CD8-positive, alpha-beta memory T cell (primary cell): ENCODE data around the gene ZNF599. TPM values are rescaled to one million over a fixed set of nuclear protein-coding genes. Genes with fewer than 3 reads are reported as not detected.

ENCODE experiments used
- CTCF ChIA-PET: fragments of 350-600 bp; sonication (Branson Sonifier 250); formaldehyde crosslinking; loops from one replicate; lab custom pipeline; 2021; ENCODE audit warnings: antibody characterized with exemption; lab: Charles Lee
- POLR2A ChIA-PET: fragments of 350-600 bp; sonication (Branson Sonifier 250); formaldehyde crosslinking; loops from one replicate; lab custom pipeline; 2021; ENCODE audit warnings: antibody characterized with exemption; lab: Charles Lee
- DNase-seq, 5 donors: peaks; one replicate each; pipeline versions ENCODE4 v3.0.0 to v3.0.0-alpha.2; 2020 to 2022; ENCODE audit warnings: mixed read lengths in 1 of 5
- H3K27ac ChIP-seq: one replicate; pipeline ENCODE4 v1.7.0; 2013; ENCODE audit warnings: low read depth, mild to moderate bottlenecking, low read length, moderate library complexity
- H3K27me3 ChIP-seq: 2 replicates; pipeline ENCODE4 v1.7.0; 2013; ENCODE audit warnings: low read length, mild to moderate bottlenecking; ENCODE audit not compliant: insufficient read depth, poor library complexity, severe bottlenecking
- H3K36me3 ChIP-seq: 2 replicates; pipeline ENCODE4 v1.7.0; 2013; ENCODE audit warnings: mild to moderate bottlenecking, low read length, moderate library complexity; ENCODE audit not compliant: insufficient read depth
- H3K4me1 ChIP-seq: 2 replicates; pipeline ENCODE4 v1.7.0; 2013; ENCODE audit warnings: mild to moderate bottlenecking, low read length, moderate library complexity; ENCODE audit not compliant: insufficient read depth
- H3K4me3 ChIP-seq: 2 replicates; pipeline ENCODE4 v1.7.0; 2013; ENCODE audit warnings: mild to moderate bottlenecking, low read length
- H3K9me3 ChIP-seq: 2 replicates; pipeline ENCODE4 v1.7.0; 2013; ENCODE audit warnings: mild to moderate bottlenecking, low read length
- H3K27ac Mint-ChIP-seq, 8 donors: one replicate each; pipeline ENCODE4 v1.8.0; 2020 to 2021; ENCODE audit warnings: mixed read lengths in 8 of 8, mild to moderate bottlenecking in 6 of 8, inconsistent platforms in 3 of 8, moderate library complexity in 3 of 8
- H3K27me3 Mint-ChIP-seq, 2 donors: one replicate each; pipeline ENCODE4 v1.8.0; 2020 to 2021; ENCODE audit warnings: mixed read lengths in 2 of 2, mild to moderate bottlenecking in 1 of 2, moderate library complexity in 1 of 2
- H3K36me3 Mint-ChIP-seq, 3 donors: one replicate each; pipeline ENCODE4 v1.8.0; 2020 to 2021; ENCODE audit warnings: mixed read lengths in 3 of 3, inconsistent platforms in 1 of 3, mild to moderate bottlenecking in 1 of 3
- H3K4me1 Mint-ChIP-seq, 3 donors: one replicate each; pipeline ENCODE4 v1.8.0; 2020 to 2021; ENCODE audit warnings: mixed read lengths in 3 of 3, inconsistent platforms in 1 of 3, mild to moderate bottlenecking in 1 of 3
- H3K4me3 Mint-ChIP-seq, 7 donors: one replicate each; pipeline ENCODE4 v1.8.0; 2020 to 2021; ENCODE audit warnings: mixed read lengths in 7 of 7, mild to moderate bottlenecking in 6 of 7, moderate library complexity in 4 of 7, inconsistent platforms in 2 of 7
- H3K9me3 Mint-ChIP-seq, 5 donors: one replicate each; pipeline ENCODE4 v1.8.0; 2020 to 2022; ENCODE audit warnings: mixed read lengths in 5 of 5, mild to moderate bottlenecking in 3 of 5, moderate library complexity in 2 of 5, inconsistent platforms in 1 of 5
- polyA plus RNA-seq: library from polyadenylated mRNA; unstranded; fragments of 300-500 nt; fragmentation: Illumina TruSeq; gene quantifications from one replicate; pipeline ENCODE4 v1.2.3, GENCODE V29; 2021
- total RNA-seq, 2 experiments: library from RNA; stranded (reverse); gene quantifications; one replicate each; pipeline ENCODE4 v1.2.3, GENCODE V29; 2021

Gene ZNF599
- total and polyA plus RNA-seq, 3 experiments from 2014 or later = 3.8 to 6.0 (median 4.6) TPM

- CTCF ChIA-PET = interaction anchor here (1.4 kb wide), 1 partner anchor 132 kb away, joined by 3 read pairs; the partner anchor contains the start of gene ZNF30
- H3K27me3 Mint-ChIP-seq = no peaks in the 10 kb centered on the region
- no peaks in the 10 kb centered on the region for H3K9me3 ChIP-seq
- DNase-seq = no peak
- H3K27me3 ChIP-seq = no peaks in the 10 kb centered on the region
- H3K36me3 ChIP-seq = no peaks in the 10 kb centered on the region
- POLR2A ChIA-PET = interaction anchor here (0.6 kb wide), 1 partner anchor 206 kb away, joined by 3 read pairs; the partner anchor contains the start of gene GRAMD1A
- peaks cover 6 to 12% (median 11%) of the 10 kb centered on the region in 5 donors for H3K9me3 Mint-ChIP-seq
- peak overlapping the region in 4 of 8 donors; percentile 20 to 79 (median 73) for H3K27ac Mint-ChIP-seq
- peaks cover 18 to 21% (median 19%) of the 10 kb centered on the region in 3 donors for H3K4me1 Mint-ChIP-seq
- H3K4me1 ChIP-seq = no peaks in the 10 kb centered on the region
- peaks cover 2 to 21% (median 2%) of the 10 kb centered on the region in 3 donors for H3K36me3 Mint-ChIP-seq
- H3K4me3 ChIP-seq = no peak overlapping the region
- peak overlapping the region in 4 of 7 donors; percentile 7 to 71 (median 50) for H3K4me3 Mint-ChIP-seq
- no peak overlapping the region for H3K27ac ChIP-seq
These were observed 21.3 kb upstream of the ZNF599 start for GRCh38 chr19:34794066-34794960.

GRCh38 chr19:34793565-34793964 is 20.6 kb upstream of the ZNF599 start:
- ChIA-PET POLR2A (no interaction called here), CTCF (interaction anchor here (1.4 kb wide), 1 partner anchor 133 kb away, joined by 3 read pairs; the partner anchor contains the start of gene ZNF30)
- Histone ChIP-seq H3K4me3 (no peak overlapping the region), H3K4me1 (no peaks in the 10 kb centered on the region), H3K27me3 (no peaks in the 10 kb centered on the region), H3K27ac (no peak overlapping the region), H3K9me3 (no peaks in the 10 kb centered on the region), H3K36me3 (no peaks in the 10 kb centered on the region)
- Mint-ChIP-seq H3K36me3 (peaks cover 2 to 17% (median 2%) of the 10 kb centered on the region in 3 donors), H3K4me1 (peaks cover 18 to 21% (median 19%) of the 10 kb centered on the region in 3 donors), H3K27me3 (no peaks in the 10 kb centered on the region), H3K27ac (peak overlapping the region in 6 of 8 donors; percentile 51 to 81 (median 79)), H3K9me3 (peaks cover 6 to 9% (median 7%) of the 10 kb centered on the region in 5 donors), H3K4me3 (peak overlapping the region in 6 of 7 donors; percentile 26 to 79 (median 36))
- no peak for DNase-seq

GRCh38 chr19:34788074-34788473 is 15.1 kb upstream of the ZNF599 start:
- Histone ChIP-seq H3K9me3 (no peaks in the 10 kb centered on the region), H3K36me3 (no peaks in the 10 kb centered on the region), H3K4me3 (no peak overlapping the region), H3K4me1 (no peaks in the 10 kb centered on the region), H3K27me3 (no peaks in the 10 kb centered on the region), H3K27ac (no peak overlapping the region)
- Mint-ChIP-seq H3K9me3 (no peaks in the 10 kb centered on the region), H3K4me1 (peaks cover 2 to 3% (median 2%) of the 10 kb centered on the region in 3 donors), H3K27me3 (no peaks in the 10 kb centered on the region), H3K27ac (no peak overlapping the region), H3K4me3 (no peak overlapping the region), H3K36me3 (peaks cover 0 to 13% (median 5%) of the 10 kb centered on the region in 3 donors)
- no peak for DNase-seq
- ChIA-PET CTCF (no interaction called here), POLR2A (no interaction called here)

- H3K36me3 Mint-ChIP-seq = peaks cover 0 to 11% (median 4%) of the 10 kb centered on the region in 3 donors
- H3K4me3 ChIP-seq = no peak overlapping the region
- H3K27ac ChIP-seq = no peak overlapping the region
- no peaks in the 10 kb centered on the region for H3K9me3 ChIP-seq
- H3K4me1 Mint-ChIP-seq = no peaks in the 10 kb centered on the region
- H3K27me3 Mint-ChIP-seq = no peaks in the 10 kb centered on the region
- no peak overlapping the region for H3K27ac Mint-ChIP-seq
- POLR2A ChIA-PET = no interaction called here
- CTCF ChIA-PET = no interaction called here
- no peaks in the 10 kb centered on the region for H3K4me1 ChIP-seq
- H3K27me3 ChIP-seq = no peaks in the 10 kb centered on the region
- no peaks in the 10 kb centered on the region for H3K9me3 Mint-ChIP-seq
- H3K4me3 Mint-ChIP-seq = no peak overlapping the region
- no peak for DNase-seq
- no peaks in the 10 kb centered on the region for H3K36me3 ChIP-seq
These were observed 14.2 kb upstream of the ZNF599 start for GRCh38 chr19:34787059-34787824.

GRCh38 chr19:34786236-34786635 is 13.2 kb upstream of the ZNF599 start:
- ChIA-PET CTCF (no interaction called here), POLR2A (no interaction called here)
- DNase-seq = no peak
- peaks cover 0 to 11% (median 3%) of the 10 kb centered on the region in 3 donors for H3K36me3 Mint-ChIP-seq
- no peak overlapping the region for H3K27ac Mint-ChIP-seq
- no peak overlapping the region for H3K4me3 Mint-ChIP-seq
- no peaks in the 10 kb centered on the region for H3K9me3 ChIP-seq
- no peaks in the 10 kb centered on the region for H3K4me1 Mint-ChIP-seq
- no peaks in the 10 kb centered on the region for H3K27me3 ChIP-seq
- no peaks in the 10 kb centered on the region for H3K27me3 Mint-ChIP-seq
- H3K36me3 ChIP-seq = no peaks in the 10 kb centered on the region
- no peak overlapping the region for H3K27ac ChIP-seq
- no peak overlapping the region for H3K4me3 ChIP-seq
- H3K4me1 ChIP-seq = no peaks in the 10 kb centered on the region
- no peaks in the 10 kb centered on the region for H3K9me3 Mint-ChIP-seq

GRCh38 chr19:34779652-34780051 is 6.6 kb upstream of the ZNF599 start:
- no peak overlapping the region for H3K4me3 Mint-ChIP-seq
- H3K27me3 Mint-ChIP-seq = peaks cover 4 to 21% of the 10 kb centered on the region in 2 donors
- Histone ChIP-seq H3K4me3 (no peak overlapping the region), H3K9me3 (no peaks in the 10 kb centered on the region), H3K27ac (no peak overlapping the region), H3K4me1 (no peaks in the 10 kb centered on the region), H3K27me3 (no peaks in the 10 kb centered on the region), H3K36me3 (no peaks in the 10 kb centered on the region)
- POLR2A ChIA-PET = no interaction called here
- H3K9me3 Mint-ChIP-seq = peaks cover 0 to 6% (median 3%) of the 10 kb centered on the region in 5 donors
- peaks cover 0 to 8% (median 0%) of the 10 kb centered on the region in 3 donors for H3K36me3 Mint-ChIP-seq
- no peaks in the 10 kb centered on the region for H3K4me1 Mint-ChIP-seq
- no peak overlapping the region for H3K27ac Mint-ChIP-seq
- no peak for DNase-seq
- CTCF ChIA-PET = no interaction called here

- POLR2A ChIA-PET = interaction anchor here (0.7 kb wide), 1 partner anchor 211 kb away, joined by 6 read pairs; no protein-coding TSS in a partner anchor
- no peak overlapping the region for H3K4me3 Mint-ChIP-seq
- CTCF ChIA-PET = no interaction called here
These were observed 5.3 kb upstream of the ZNF599 start for GRCh38 chr19:34778342-34778741.

More at GRCh38 chr19:34778342-34778741, 5.3 kb upstream of the ZNF599 start:
- Histone ChIP-seq H3K27ac (no peak overlapping the region), H3K4me1 (no peaks in the 10 kb centered on the region), H3K9me3 (no peaks in the 10 kb centered on the region), H3K27me3 (no peaks in the 10 kb centered on the region), H3K4me3 (no peak overlapping the region), H3K36me3 (no peaks in the 10 kb centered on the region)
- H3K27me3 Mint-ChIP-seq = peaks cover 4 to 25% of the 10 kb centered on the region in 2 donors
- no peak for DNase-seq
- H3K36me3 Mint-ChIP-seq = peaks cover 0 to 5% (median 0%) of the 10 kb centered on the region in 3 donors
- no peak overlapping the region for H3K27ac Mint-ChIP-seq
- peaks cover under 1 to 2% (median under 1%) of the 10 kb centered on the region in 3 donors for H3K4me1 Mint-ChIP-seq
- H3K9me3 Mint-ChIP-seq = peaks cover 0 to 6% (median 3%) of the 10 kb centered on the region in 5 donors
